Nephron progenitor cell (in vitro differentiated cells): Measurements from ENCODE around the gene SLC8A1.

Source experiments
- DNase-seq: peaks from one replicate; pipeline ENCODE4 v3.0.0; 2021
- H3K27ac Mint-ChIP-seq: 2 replicates; pipeline ENCODE4 v1.8.0; 2021; ENCODE audit warnings: mild to moderate bottlenecking, moderate library complexity, mixed read lengths
- H3K27me3 Mint-ChIP-seq: 2 replicates; pipeline ENCODE4 v1.8.0; 2021; ENCODE audit warnings: mild to moderate bottlenecking, low read depth, mixed read lengths; ENCODE audit not compliant: poor library complexity
- H3K36me3 Mint-ChIP-seq: 2 replicates; pipeline ENCODE4 v1.8.0; 2021; ENCODE audit warnings: low read depth, mixed read lengths
- H3K4me1 Mint-ChIP-seq: 2 replicates; pipeline ENCODE4 v1.8.0; 2021; ENCODE audit warnings: mixed read lengths
- H3K4me3 Mint-ChIP-seq: 2 replicates; pipeline ENCODE4 v1.8.0; 2021; ENCODE audit warnings: mild to moderate bottlenecking, moderate library complexity, mixed read lengths
- H3K9me3 Mint-ChIP-seq: 2 replicates; pipeline ENCODE4 v1.8.0; 2021; ENCODE audit warnings: mild to moderate bottlenecking, moderate library complexity, mixed read lengths
- CTCF ChIP-seq: fragments of 200-600 bp; sonication (generic); IDR thresholded peaks from 2 replicates; pipeline ENCODE4 v1.5.0; 2021; ENCODE audit warnings: antibody characterized with exemption

SLC8A1 gene

GRCh38 chr2:40400336-40400953 lies 51.4 kb downstream of the SLC8A1 start:
- DNase-seq = no peak
- Mint-ChIP-seq H3K36me3 (no peaks in the 10 kb centered on the region), H3K27ac (no peak overlapping the region), H3K4me1 (peaks cover 7% of the 10 kb centered on the region), H3K4me3 (no peak overlapping the region), H3K9me3 (peaks cover 3% of the 10 kb centered on the region), H3K27me3 (peaks cover 8% of the 10 kb centered on the region)
- no peak for TF ChIP-seq CTCF

DNA sequence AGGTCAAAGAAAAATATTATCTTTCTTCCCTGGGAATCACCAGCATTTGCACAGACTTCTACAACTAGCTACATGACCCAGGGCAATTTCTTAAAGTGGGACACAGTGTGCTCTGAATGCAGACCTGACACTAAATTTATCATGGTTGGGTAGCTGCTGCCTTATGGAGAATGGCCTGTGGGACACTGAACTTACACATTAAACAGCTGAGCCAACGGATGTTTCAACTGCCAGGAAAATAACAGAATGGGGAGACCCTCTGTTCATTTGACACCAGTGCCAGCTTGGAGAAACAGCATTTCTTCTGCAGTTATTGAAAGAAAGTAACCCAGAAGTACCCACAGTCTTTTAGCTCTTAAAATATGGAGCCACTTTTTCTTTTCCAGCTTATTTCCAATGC lies 54.1 kb downstream of the SLC8A1 start:
- Mint-ChIP-seq H3K27ac (no peak overlapping the region), H3K4me3 (no peak overlapping the region), H3K27me3 (peaks cover 8% of the 10 kb centered on the region), H3K36me3 (no peaks in the 10 kb centered on the region), H3K9me3 (peaks cover 3% of the 10 kb centered on the region), H3K4me1 (peaks cover 10% of the 10 kb centered on the region)
- DNase-seq = no peak
- no peak for TF ChIP-seq CTCF

- Mint-ChIP-seq H3K36me3 (no peaks in the 10 kb centered on the region), H3K4me1 (peaks cover 19% of the 10 kb centered on the region), H3K27me3 (peaks cover 8% of the 10 kb centered on the region), H3K4me3 (no peak overlapping the region), H3K9me3 (peaks cover 3% of the 10 kb centered on the region), H3K27ac (no peak overlapping the region)
- DNase-seq = no peak
- TF ChIP-seq CTCF = no peak
Measured at GRCh38 chr2:40396124-40396523, 55.8 kb downstream of the SLC8A1 start.

- peaks cover 17% of the 10 kb centered on the region for H3K4me1 Mint-ChIP-seq
- H3K27me3 Mint-ChIP-seq = peaks cover 8% of the 10 kb centered on the region
- H3K27ac Mint-ChIP-seq = no peak overlapping the region
- H3K4me3 Mint-ChIP-seq = no peak overlapping the region
- no peak for TF ChIP-seq CTCF
- peaks cover 3% of the 10 kb centered on the region for H3K9me3 Mint-ChIP-seq
- H3K36me3 Mint-ChIP-seq = no peaks in the 10 kb centered on the region
- DNase-seq = no peak
Measured at GRCh38 chr2:40395169-40396073, 56.5 kb downstream of the SLC8A1 start.

DNA sequence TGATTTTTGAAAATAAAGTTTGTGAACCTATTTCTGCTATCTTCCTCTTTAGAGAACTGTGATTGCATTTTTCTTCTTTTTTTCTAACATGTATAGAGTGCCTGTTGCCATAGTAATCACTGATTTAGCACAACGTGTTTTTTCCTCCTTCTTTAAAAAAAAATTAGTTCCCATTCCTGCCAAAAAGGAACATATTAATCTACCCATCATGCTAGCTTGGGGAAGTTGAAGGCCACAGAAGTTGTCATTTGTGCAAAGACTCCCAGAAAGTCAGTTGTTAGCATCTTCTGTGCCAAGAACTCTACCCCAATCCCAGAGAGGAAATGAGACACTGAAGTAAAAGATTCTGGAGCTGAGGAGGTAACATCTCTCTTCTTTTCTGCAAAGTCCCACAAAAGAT lies 57.3 kb downstream of the SLC8A1 start:
- no peak for TF ChIP-seq CTCF
- Mint-ChIP-seq H3K27me3 (peaks cover 8% of the 10 kb centered on the region), H3K4me1 (peaks cover 13% of the 10 kb centered on the region), H3K9me3 (no peaks in the 10 kb centered on the region), H3K4me3 (no peak overlapping the region), H3K36me3 (no peaks in the 10 kb centered on the region), H3K27ac (no peak overlapping the region)
- no peak for DNase-seq
